ENCODE data around the gene AMMECR1. TPM values are rescaled to one million over a fixed set of nuclear protein-coding genes. Genes with fewer than 3 reads are reported as not detected.

AMMECR1 gene
- total and polyA plus RNA-seq, 2 experiments from 2014 or later, result 16.9 to 32.5 TPM

DNA sequence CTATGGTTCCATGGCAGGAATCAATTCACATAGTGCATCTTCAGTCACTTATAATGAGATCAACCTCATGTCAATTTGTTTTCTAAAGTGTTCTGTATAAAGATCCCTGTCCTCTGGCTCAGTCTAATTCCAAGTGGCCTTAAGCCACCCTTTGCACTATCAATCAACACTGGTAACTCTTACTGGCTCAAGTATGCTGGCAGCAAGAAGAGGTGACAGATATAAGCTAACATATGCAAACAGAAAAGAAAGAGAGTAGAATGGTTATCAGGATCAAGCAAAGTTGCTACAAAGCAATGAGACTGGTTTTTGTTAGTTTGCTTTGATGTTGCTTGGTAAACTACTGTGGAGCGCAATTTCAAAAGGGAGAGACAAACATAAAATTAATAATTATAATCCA lies 67.0 kb downstream of the AMMECR1 start (continued):
- no peak for TF ChIP-seq ZNF462 (CRISPR knock-in tag; IDR thresholded peaks at IDR 0.05)

DNA sequence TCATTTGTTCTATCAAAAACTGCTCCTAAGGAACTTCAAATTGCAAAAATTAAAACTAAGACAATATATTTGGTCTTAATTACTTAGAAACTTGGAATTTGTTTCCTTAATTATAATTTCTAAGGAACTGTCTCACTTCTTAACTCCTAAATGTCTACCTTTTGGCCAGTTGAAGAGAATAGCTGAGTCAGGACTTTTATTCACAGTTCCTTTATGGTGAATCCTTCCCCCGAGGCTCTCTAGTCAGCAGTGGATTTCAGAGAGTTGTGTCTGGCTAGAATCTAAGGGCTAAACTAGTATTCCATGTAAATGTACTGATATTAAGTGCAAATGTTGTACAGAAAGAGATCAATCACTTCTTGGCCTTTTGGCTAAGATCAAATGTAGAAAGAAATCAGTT lies 69.3 kb downstream of the AMMECR1 start:
- TF ChIP-seq STAT1 (IDR thresholded peaks at IDR 0.05; ENCODE audit: unreplicated experiment) (no peak), ETS1 (IDR thresholded peaks at IDR 0.05) (no peak), ZNF462 (CRISPR knock-in tag; IDR thresholded peaks at IDR 0.05) (no peak), ZNF114 (CRISPR knock-in tag; IDR thresholded peaks at IDR 0.05) (no peak), EZH2phosphoT487 (IDR thresholded peaks at IDR 0.05; ENCODE audit: unreplicated experiment) (no peak), NANOG (IDR thresholded peaks at IDR 0.05; ENCODE audit: borderline replicate concordance) (no peak)
- Mint-ChIP-seq H3K9me3 (no peaks in the 10 kb centered on the region; the same call in 2 of the 3 replicates), H3K27me3 (ENCODE audit: insufficient read depth, low read depth, poor library complexity) (no peaks in the 10 kb centered on the region), H3K36me3 (ENCODE audit: low read depth) (no peaks in the 10 kb centered on the region), H3K27ac (0 out of 2 replicates have a peak overlapping the region, but pooled peaks have one; percentile 20), H3K4me3 (no peak overlapping the region), H3K4me1 (peaks cover 40% of the 10 kb centered on the region)
- no peak overlapping the region for H3K4me3 ChIP-seq
- H3K27me3 ChIP-seq (ENCODE audit: insufficient read depth), result no peaks in the 10 kb centered on the region
- H3F3A ChIP-seq (replicated peaks; ENCODE audit: low read depth), result no peaks in the 10 kb centered on the region
- no peak overlapping the region for H2AFZ ChIP-seq
- H4K20me1 ChIP-seq (replicated peaks; ENCODE audit: insufficient read depth), result no peaks in the 10 kb centered on the region
- no peaks in the 10 kb centered on the region for H3K9me2 ChIP-seq (ENCODE audit: insufficient read depth)
- no peak overlapping the region for H3K4me2 ChIP-seq
- ATAC-seq (no peak), DNase-seq (ENCODE audit: low spot score) (no peak)
- peaks cover 26% of the 10 kb centered on the region for H3K4me1 ChIP-seq (ENCODE audit: insufficient read depth)
- no peak overlapping the region for H3K27ac ChIP-seq (ENCODE audit: low read depth)
- no peaks in the 10 kb centered on the region for H3K36me3 ChIP-seq (ENCODE audit: insufficient read depth)
- H3K79me2 ChIP-seq (replicated peaks; ENCODE audit: insufficient read depth), result peaks cover 24% of the 10 kb centered on the region

All from GM23338 (cell line).